ENCODE measurements around the gene TRIOBP.

DNA sequence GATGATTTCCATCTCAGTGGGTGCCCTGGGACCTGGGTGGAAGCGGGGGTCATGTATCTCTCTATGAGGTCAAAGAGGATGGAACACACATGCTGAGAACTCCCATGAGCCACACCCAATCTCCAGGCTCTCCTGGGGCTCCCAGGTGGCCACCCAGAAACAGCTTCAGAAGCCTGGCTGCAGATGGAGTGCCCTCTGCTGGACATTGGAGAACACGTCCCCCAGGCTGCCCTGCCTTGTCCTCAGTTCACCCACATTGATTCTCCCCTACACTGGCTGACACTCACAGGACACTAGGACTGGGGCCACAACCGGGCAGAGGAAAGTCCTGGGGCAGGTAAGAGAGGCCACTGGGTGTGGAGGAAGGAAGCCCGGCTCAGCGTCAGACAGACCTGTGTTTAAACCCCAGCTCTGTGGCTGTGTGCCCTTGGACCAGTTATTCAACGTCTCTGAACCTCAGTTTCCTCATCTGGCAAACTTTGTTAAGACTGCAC, 15.2 kb upstream of the TRIOBP start:
- TF ChIP-seq, protein P1, sequence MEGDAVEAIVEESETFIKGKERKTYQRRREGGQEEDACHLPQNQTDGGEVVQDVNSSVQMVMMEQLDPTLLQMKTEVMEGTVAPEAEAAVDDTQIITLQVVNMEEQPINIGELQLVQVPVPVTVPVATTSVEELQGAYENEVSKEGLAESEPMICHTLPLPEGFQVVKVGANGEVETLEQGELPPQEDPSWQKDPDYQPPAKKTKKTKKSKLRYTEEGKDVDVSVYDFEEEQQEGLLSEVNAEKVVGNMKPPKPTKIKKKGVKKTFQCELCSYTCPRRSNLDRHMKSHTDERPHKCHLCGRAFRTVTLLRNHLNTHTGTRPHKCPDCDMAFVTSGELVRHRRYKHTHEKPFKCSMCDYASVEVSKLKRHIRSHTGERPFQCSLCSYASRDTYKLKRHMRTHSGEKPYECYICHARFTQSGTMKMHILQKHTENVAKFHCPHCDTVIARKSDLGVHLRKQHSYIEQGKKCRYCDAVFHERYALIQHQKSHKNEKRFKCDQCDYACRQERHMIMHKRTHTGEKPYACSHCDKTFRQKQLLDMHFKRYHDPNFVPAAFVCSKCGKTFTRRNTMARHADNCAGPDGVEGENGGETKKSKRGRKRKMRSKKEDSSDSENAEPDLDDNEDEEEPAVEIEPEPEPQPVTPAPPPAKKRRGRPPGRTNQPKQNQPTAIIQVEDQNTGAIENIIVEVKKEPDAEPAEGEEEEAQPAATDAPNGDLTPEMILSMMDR (IDR thresholded peaks at IDR 0.05), result peak in 1 of 3 donors; percentile 81
- no peak for TF ChIP-seq POLR2A (IDR thresholded peaks at IDR 0.05)
